GM19438 (cell line): ENCODE results near the gene AMIGO1.

Experiments used
- ATAC-seq: cut with Tn5 transposase; IDR thresholded peaks from one replicate; pipeline ENCODE4 v1.9.1; 2021; ENCODE audit warnings: low read depth; ENCODE audit not compliant: unreplicated experiment

AMIGO1 gene

GRCh38 chr1:109534307-109534858 is 24.9 kb upstream of the AMIGO1 start:
- ATAC-seq = no peak

DNA sequence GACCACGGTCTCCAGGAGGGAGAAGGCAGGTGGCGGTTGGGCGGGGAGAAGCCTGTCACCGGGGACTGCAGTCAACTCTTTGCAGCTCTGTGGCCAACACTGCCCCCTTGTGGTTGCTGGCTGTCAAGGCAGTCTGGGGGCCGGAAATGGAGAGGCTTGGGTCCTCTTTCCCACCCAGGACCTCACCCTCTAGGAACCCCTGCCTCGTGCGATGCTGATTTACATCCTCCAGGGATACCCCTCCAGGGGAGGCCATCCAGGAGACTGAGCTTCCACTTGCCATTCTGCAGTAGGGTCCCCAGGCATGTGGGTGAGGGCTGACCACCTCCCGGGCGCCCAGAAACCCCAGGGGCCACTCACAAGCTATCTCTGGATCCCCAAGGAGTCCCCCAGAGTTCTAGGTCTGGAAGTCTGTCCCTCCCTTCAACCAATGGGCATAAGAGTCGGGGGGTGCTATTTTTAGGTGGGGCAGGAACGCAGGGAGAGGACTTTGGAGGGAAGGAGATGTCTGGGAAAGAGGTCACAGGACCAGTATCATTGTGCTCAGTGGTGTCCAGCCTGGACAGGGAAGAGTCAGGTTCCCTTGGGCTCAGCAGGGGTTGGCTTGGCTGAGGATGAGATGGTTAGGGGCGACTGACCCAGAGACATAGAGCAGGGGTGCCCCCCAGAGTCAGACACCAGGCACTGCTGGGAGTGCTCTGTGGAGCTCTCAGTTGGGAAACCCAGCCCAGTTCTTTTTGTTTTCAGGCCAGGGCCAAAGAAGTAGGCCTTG is 23.0 kb upstream of the AMIGO1 start:
- peak; percentile 76 for ATAC-seq

DNA sequence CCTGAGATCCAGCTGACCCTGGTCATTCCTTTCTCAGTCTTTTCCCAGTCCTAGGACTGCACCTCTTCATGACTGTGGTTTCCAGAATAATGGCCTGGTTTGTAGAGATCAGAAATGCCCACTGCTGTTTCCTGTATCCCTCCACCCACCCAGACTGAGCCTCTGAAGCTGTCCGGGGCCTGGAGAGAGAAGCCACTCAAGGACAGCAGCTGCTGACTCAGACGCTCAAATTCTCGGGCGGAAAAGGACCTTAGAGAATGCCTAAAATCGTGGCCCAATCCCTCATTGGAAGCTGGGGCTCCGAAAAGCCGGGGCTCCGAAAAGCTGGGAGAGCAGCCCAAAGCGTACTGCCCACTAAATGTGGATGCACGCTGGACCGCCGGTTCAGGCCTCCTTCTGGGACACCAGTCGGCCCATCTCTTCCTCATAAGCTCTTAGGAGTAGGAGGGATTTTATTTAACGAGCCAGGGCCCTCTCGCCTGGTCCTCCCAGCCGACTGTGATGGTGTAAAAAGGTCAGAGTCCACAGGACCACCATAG is 22.4 kb upstream of the AMIGO1 start:
- no peak for ATAC-seq

DNA sequence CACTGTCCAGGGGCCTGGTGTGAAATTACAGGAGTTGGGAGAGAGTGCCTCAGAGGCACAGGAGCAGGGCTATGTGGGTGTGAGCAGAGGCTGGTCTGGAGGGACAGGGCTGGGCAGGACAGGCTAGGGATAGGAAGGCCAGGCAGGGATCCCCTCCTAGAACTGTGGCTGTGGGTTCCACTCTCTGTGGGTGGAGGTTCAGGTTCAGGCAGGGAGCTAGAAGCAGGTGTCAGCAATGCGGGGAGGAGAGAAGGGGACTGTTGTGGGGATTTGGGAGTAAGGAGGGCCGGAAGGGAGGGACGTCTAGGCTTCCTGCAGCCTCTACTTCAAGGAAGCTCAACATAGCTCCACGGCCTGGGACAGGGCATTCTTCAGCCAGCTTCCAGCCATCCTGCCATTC is 21.9 kb upstream of the AMIGO1 start:
- no peak for ATAC-seq

- no peak for ATAC-seq
These were observed 21.0 kb upstream of the AMIGO1 start for GRCh38 chr1:109530457-109531087.

- no peak for ATAC-seq
These were observed 20.4 kb upstream of the AMIGO1 start for GRCh38 chr1:109529881-109530456.

- no peak for ATAC-seq
These were observed 19.2 kb upstream of the AMIGO1 start for GRCh38 chr1:109528712-109529111.

DNA sequence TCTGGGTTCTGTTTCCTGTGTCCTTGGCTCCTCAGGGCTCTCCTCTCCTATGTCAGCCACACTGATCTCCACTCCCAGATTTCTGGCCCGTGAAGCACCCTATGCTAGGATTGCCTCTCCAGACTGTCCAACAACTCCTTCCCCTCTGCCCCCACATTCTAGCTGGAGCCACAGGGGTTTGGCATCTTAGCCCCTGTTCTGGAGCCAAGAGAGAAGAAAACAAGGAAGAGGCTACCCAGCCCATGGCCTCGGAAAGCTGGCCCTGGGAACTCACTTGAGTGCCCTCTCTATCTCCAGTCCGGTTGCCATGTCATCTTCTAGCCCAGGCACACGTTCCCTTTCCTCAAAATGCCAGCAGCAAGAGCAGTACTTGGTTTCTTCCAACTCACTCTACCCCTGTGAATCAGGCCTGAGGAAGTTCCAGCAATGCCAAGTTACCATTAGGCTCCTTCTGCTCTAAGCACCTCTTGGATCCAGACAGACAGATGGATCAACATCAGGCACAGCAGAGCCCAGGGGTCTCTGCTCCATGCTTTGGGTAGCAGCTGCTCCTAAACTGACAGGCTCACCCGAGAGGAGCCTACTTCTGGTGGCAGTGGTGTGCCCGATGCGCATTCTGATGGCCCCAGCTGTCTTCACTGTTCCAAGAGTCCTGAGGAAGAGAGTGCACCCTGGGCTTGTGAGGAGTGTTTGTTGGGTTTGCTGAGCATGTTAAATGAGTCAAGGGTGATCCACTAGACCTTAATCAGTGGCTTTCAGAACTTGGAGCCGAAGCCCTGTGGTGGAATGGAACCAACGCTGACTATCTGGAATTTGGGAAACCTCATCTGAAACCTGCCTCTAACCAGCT is 18.5 kb upstream of the AMIGO1 start:
- ATAC-seq = no peak

DNA sequence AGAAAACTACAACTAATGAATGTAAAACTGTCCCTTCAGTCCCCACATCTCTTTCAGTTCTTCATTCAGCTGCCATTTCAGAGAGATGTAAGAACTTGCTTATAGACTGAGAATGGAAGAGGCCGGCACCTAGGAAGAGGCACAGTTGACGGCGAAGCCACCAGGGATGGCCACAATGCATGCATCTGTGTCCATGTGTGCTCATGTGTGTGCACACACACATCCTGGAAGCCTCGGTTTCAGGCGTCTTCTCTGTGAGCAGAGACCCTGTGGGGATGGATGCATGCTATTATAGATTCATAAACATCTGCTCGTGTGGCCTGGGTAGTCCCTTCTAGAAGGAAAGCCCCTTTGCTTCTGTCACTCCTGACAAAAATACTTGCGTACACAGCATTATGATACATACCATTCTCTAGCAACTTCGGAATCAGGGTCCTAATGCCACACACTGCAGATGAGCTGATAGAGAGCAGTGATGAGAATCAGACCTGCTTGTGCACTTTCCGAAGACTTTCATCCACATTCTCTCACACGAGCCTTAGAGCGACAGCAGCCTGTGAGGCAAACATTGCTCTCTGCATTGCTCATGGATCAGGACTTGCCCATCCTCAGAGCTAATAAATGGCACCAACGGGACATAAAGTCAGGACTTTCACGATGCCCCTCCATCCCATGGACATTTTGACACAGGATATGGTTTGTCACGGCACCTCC is 17.7 kb upstream of the AMIGO1 start:
- ATAC-seq = no peak

- ATAC-seq = no peak
These were observed 14.2 kb upstream of the AMIGO1 start for GRCh38 chr1:109523706-109524105.

- no peak for ATAC-seq
These were observed 12.5 kb upstream of the AMIGO1 start for GRCh38 chr1:109522026-109522425.

GRCh38 chr1:109521002-109521951 is 11.8 kb upstream of the AMIGO1 start:
- ATAC-seq = no peak

DNA sequence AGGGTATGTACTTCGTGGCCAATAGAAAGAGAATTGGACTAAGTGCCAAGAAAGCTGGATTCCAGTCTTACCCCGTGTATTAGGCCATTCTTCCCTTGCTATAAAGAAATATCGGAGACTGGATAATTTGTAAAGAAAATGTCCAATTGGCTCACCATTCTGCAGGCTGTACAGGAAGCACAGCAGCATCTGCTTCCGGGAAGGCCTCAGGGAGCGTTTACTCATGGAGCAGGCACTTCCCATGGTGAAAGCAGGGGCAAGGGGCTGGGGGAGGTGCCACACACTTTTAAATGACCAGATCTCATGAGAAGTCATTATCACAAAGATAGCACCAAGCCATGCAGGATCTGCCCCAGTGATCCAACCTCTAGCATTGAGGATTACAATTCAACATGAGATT is 7.8 kb upstream of the AMIGO1 start:
- ATAC-seq = no peak

GRCh38 chr1:109516872-109517271 is 7.3 kb upstream of the AMIGO1 start:
- ATAC-seq = no peak

DNA sequence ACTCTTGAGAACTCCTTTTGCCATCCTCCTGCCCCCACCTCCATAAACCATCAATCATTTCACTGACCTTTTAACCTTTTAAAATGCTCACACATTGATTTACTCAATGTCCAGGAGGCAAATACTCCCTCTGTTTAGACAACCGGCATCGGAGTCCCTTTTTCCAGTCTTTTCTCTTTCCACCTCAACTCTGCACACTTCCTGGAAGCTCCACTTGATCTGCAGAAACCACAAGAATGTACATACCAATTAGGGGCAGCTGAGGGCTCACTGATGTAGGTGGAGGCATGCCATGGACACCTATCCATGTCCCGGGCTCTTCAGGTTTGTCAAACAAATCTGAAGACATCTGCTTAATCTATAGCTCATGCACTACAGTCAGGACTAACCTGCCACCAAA is 5.3 kb upstream of the AMIGO1 start:
- no peak for ATAC-seq

DNA sequence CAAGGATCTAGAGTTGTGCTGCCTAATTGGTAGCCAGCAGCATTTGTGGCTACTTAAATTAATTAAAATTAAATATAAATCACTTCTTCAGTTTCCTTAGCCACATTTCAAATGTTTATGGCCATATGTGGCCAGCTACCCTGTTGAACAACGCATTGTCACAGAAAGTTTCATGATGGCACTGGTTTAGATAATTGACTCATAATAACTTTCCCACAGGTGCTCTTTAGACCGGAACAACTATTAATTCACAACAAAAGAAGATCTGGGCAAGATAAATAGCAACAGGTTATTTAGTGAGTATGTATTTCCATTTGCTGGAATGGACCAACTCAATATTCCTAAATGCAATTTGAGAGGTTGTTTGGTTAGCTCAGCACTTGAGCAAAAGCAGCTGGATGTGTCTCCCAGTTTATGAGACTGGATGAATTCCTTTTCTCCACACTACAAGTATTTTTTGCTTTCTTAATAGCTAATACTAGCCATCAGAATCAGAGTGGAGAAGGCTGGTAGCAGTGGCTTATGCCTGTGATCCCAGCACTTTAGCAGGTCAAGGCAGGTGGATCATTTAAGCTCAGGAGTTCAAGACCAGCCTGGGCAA is 3.7 kb upstream of the AMIGO1 start:
- no peak for ATAC-seq

GRCh38 chr1:109508873-109509175 is 703 bp downstream of the AMIGO1 start:
- no peak for ATAC-seq

DNA sequence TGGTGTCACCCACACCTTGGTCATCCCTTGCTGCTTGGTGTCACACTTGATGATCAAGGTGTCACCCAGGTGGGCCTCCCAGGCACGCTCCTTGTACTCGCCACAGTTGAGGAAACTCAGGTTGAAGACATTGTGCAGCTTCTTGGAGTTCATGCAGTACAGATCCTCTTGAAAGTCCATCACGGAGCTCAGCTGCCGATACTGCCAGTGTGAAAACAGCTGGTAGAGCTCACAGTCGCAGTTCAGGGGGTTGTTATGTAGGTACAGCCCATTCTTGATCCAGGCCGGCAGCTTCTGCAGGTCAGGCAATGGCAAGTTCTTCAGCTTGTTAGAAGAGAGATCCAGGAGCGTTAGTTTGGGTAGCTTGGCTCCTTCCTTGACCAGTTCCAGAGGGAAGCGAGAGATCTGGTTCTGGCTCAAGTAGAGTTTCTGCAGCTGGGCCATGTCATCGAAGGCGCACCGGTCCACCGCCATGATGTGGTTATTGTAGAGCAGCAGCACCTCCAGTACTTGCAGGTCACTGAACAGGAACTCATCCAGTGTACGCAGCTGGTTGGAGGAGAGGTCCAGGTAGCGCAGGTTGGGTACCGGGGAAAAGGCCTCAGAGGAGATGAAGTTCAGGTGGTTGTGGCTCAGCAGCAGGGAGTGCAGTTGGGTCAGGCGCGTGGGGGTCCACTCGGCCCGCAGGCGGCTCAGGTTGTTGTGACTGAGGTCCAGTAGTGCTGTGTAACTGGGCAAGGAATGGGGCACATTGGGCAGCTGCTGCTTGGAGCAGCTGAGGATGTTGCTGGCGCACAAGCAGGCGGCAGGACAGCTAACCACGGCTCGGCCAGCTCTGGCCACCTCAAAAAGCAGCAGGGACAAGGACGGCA is 1.3 kb downstream of the AMIGO1 start:
- ATAC-seq = no peak
